Esophagus squamous epithelium (tissue), 4 donors: ENCODE data around the gene CFAP74.

Source experiments
- CTCF ChIP-seq, 6 experiments: fragments of 450-650 bp in 4 of 6; fragments of 200-600 bp in 2 of 6; sonication (generic) in 2 of 6; IDR thresholded peaks; one replicate each; pipeline ENCODE4 v1.5.1; 2016 to 2019; ENCODE audit warnings: antibody characterized with exemption in 6 of 6, mild to moderate bottlenecking in 4 of 6, moderate library complexity in 4 of 6
- POLR2A ChIP-seq, 4 donors: fragments of 450-650 bp; IDR thresholded peaks; one replicate each; pipeline ENCODE4 v1.6.1; 2017; ENCODE audit warnings: antibody characterized with exemption in 4 of 4, mild to moderate bottlenecking in 4 of 4, moderate library complexity in 3 of 4

GRCh38 chr1:1908506-1908791, 95.1 kb downstream of the CFAP74 start:
- TF ChIP-seq CTCF (IDR thresholded peaks at IDR 0.05) (no peak), POLR2A (IDR thresholded peaks at IDR 0.05) (no peak)
